Measurements from ENCODE around the gene CD2BP2. TPM values are rescaled to one million over a fixed set of nuclear protein-coding genes. Genes with fewer than 3 reads are reported as not detected.

CD2BP2 gene
- total and polyA plus RNA-seq, 2 of the 13 experiments (the other 11 are each of a cell fraction or from before 2014, with no cell fraction given): 24.9 to 54.6 TPM

DNA sequence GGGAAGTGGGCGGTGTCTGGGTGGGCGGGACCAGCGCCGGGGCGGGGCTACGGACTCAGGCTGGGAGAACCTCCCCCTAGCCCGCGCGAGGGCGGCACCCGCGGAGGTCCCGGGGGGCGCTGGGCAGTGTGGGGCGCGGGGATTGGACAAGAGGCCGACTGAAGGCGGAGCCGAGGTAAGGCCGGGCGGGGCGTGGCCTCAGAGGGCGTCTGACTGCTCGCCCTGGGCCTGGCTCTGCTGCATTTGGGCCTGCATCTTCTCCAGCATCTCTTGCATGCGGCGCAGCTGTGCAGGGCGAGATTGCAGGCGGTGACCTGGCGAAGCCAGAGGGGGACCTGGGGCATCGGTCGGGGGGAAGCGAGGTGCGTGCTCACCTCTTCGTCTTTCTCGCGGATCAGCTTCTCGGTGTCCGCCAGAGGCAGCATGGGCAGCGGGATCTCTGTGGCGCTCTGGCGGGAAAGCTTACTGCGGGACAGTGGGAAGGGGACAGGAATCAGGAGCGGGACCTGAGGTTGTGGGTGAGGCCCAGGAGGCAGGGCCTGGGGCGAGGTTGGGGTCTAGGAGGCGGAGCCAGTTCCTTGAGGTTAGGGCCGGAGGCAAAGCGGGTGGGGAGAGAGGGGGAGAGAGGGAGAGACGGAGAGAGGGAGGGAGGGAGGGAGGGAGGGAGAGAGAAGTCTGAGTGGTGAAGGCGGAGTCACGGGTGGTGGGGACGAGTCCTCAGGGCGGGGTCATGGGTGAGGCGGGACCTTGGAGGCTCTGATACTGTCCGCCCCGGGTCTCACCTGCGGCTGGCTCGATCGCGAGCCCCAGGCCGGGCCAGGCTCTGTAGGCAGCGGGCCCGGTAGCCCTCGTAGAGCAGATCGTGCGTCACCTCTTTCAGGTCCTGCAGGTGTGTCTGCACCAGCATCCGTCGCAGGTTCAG, 23.4 kb upstream of the CD2BP2 start (continued):
- TF ChIP-seq, protein P1, sequence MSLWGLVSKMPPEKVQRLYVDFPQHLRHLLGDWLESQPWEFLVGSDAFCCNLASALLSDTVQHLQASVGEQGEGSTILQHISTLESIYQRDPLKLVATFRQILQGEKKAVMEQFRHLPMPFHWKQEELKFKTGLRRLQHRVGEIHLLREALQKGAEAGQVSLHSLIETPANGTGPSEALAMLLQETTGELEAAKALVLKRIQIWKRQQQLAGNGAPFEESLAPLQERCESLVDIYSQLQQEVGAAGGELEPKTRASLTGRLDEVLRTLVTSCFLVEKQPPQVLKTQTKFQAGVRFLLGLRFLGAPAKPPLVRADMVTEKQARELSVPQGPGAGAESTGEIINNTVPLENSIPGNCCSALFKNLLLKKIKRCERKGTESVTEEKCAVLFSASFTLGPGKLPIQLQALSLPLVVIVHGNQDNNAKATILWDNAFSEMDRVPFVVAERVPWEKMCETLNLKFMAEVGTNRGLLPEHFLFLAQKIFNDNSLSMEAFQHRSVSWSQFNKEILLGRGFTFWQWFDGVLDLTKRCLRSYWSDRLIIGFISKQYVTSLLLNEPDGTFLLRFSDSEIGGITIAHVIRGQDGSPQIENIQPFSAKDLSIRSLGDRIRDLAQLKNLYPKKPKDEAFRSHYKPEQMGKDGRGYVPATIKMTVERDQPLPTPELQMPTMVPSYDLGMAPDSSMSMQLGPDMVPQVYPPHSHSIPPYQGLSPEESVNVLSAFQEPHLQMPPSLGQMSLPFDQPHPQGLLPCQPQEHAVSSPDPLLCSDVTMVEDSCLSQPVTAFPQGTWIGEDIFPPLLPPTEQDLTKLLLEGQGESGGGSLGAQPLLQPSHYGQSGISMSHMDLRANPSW (CRISPR knock-in tag; IDR thresholded peaks at IDR 0.05; ENCODE audit: borderline replicate concordance): no peak
- TF ChIP-seq ZNF430 (CRISPR knock-in tag; IDR thresholded peaks at IDR 0.05) (peak; percentile 52), ZMYM3 (CRISPR knock-in tag; IDR thresholded peaks at IDR 0.05) (peak; percentile 66), ARNT2 (CRISPR knock-in tag; IDR thresholded peaks at IDR 0.05; ENCODE audit: low read depth) (peak; percentile 71; the same call in 1 of the 2 replicates), BORCS8-MEF2B (CRISPR knock-in tag; IDR thresholded peaks at IDR 0.05) (peak; percentile 84), JUND (CRISPR knock-in tag; IDR thresholded peaks at IDR 0.05) (peak; percentile 82), FOXP1 (IDR thresholded peaks at IDR 0.05) (no peak), FOXP1 (CRISPR knock-in tag; IDR thresholded peaks at IDR 0.05) (peak; percentile 9; the same call in 1 of the 2 replicates)
- TF ChIP-seq, protein P2, sequence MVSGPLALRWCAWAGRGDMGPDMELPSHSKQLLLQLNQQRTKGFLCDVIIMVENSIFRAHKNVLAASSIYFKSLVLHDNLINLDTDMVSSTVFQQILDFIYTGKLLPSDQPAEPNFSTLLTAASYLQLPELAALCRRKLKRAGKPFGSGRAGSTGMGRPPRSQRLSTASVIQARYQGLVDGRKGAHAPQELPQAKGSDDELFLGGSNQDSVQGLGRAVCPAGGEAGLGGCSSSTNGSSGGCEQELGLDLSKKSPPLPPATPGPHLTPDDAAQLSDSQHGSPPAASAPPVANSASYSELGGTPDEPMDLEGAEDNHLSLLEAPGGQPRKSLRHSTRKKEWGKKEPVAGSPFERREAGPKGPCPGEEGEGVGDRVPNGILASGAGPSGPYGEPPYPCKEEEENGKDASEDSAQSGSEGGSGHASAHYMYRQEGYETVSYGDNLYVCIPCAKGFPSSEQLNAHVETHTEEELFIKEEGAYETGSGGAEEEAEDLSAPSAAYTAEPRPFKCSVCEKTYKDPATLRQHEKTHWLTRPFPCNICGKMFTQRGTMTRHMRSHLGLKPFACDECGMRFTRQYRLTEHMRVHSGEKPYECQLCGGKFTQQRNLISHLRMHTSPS (CRISPR knock-in tag; IDR thresholded peaks at IDR 0.05; ENCODE audit: low read depth): peak; percentile 27
- TF ChIP-seq, protein P3, sequence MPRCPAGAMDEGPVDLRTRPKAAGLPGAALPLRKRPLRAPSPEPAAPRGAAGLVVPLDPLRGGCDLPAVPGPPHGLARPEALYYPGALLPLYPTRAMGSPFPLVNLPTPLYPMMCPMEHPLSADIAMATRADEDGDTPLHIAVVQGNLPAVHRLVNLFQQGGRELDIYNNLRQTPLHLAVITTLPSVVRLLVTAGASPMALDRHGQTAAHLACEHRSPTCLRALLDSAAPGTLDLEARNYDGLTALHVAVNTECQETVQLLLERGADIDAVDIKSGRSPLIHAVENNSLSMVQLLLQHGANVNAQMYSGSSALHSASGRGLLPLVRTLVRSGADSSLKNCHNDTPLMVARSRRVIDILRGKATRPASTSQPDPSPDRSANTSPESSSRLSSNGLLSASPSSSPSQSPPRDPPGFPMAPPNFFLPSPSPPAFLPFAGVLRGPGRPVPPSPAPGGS (CRISPR knock-in tag; IDR thresholded peaks at IDR 0.05): no peak; the same call in 1 of the 2 replicates
- TF ChIP-seq, protein P4, sequence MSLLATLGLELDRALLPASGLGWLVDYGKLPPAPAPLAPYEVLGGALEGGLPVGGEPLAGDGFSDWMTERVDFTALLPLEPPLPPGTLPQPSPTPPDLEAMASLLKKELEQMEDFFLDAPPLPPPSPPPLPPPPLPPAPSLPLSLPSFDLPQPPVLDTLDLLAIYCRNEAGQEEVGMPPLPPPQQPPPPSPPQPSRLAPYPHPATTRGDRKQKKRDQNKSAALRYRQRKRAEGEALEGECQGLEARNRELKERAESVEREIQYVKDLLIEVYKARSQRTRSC (CRISPR knock-in tag; IDR thresholded peaks at IDR 0.05; ENCODE audit: low read depth): peak; percentile 78; the same call in 1 of the 2 replicates
- TF ChIP-seq, protein P5, sequence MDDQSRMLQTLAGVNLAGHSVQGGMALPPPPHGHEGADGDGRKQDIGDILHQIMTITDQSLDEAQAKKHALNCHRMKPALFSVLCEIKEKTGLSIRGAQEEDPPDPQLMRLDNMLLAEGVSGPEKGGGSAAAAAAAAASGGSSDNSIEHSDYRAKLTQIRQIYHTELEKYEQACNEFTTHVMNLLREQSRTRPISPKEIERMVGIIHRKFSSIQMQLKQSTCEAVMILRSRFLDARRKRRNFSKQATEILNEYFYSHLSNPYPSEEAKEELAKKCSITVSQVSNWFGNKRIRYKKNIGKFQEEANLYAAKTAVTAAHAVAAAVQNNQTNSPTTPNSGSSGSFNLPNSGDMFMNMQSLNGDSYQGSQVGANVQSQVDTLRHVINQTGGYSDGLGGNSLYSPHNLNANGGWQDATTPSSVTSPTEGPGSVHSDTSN (CRISPR knock-in tag; IDR thresholded peaks at IDR 0.05; ENCODE audit: borderline replicate concordance): 0 out of 2 replicates have a peak, but pooled peaks have one; percentile 29
